GM18498 (cell line): ENCODE data around the gene LAMC3.

ENCODE experiments used
- ATAC-seq: cut with Tn5 transposase; IDR thresholded peaks from one replicate; pipeline ENCODE4 v1.9.1; 2021; ENCODE audit warnings: mild to moderate bottlenecking, moderate library complexity; ENCODE audit not compliant: unreplicated experiment

The LAMC3 gene

DNA sequence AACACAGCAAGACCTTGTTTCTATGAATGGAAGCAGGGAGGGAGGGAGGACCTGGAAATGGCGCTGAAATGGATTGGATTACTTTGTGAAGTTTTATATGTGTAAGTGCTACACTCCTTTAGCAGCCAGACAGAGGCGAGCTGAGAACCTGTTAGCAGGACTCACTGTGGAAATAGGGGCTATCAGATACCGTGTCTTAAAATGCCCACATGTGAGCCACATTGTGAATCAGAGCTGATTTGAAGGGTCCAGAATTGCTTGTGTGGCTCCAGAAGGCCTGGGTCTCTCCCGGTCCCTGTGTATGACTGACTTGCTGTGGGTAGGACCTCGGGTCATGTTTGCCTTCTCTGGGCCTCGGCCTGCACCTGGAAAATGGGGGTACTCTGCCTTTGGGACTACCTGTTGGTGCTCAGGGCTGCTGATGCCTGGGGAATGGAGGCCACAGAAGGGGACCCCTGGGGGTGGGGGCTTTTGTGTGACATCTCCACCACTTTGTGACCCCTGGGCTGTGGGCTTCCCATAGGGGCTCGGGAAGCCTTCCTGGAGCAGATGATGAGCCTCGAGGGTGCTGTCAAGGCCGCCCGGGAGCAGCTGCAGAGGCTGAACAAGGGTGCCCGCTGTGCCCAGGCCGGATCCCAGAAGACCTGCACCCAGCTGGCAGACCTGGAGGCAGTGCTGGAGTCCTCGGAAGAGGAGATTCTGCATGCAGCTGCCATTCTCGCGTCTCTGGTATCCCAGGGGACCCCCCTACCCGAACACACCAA lies 63.3 kb downstream of the LAMC3 start:
- no peak for ATAC-seq

DNA sequence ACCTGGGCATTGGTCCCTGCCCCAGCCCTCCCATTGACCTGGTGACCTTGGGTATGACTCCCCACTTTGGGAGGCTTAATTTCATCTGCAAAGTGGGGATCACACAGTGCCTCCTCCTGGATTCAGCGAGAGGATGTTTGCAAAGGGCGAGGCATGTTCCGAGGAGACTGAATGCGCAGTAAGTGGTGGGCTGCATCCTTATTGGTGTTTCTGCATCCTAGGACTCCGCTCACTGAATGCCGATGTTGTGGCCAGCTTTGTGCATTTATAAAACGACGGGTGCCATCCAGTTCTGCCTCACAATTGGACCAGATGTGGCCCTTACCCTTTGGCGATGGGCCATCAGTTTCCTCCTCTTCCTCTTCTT lies 63.9 kb downstream of the LAMC3 start:
- ATAC-seq, result no peak

GRCh38 chr9:131076347-131077195 lies 67.6 kb downstream of the LAMC3 start:
- no peak for ATAC-seq

- no peak for ATAC-seq
These were observed 69.7 kb downstream of the LAMC3 start for GRCh38 chr9:131078427-131079366.

DNA sequence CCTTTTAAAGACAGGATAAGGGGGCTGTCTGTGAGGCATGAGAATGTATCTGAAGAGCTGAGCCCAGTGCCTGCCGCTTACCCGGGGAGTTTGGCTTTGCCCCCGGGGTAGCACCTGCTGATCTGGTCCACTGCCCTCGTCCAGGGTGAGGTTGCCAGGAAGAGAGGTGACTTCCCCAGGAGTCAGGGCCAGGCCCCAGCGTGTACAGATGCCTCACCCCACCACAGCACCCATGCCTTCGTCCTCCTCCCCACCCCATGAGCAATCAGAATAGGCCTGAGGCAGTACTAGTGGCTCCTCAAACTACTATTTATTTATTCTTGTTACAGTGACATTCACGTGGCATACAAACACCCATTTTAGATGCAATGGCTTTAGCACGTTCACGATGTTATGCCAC lies 71.6 kb downstream of the LAMC3 start:
- no peak for ATAC-seq

DNA sequence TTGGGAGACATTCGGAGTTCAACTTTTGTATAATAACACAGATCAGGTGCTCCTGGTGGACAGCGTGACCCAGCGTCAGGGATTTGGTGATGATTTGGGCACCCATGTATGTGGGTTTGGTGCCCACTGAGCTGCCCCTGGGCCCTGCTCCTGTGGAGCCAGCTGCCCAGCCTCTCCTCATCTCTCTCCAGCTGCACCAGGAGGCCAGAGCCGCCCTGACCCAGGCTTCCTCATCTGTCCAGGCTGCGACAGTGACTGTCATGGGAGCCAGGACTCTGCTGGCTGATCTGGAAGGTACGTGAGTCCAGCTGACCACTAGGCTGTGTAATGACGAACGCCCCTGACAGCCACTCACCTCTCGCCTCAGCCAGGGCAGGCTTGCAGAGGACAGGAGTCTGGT lies 72.9 kb downstream of the LAMC3 start:
- ATAC-seq, result no peak

DNA sequence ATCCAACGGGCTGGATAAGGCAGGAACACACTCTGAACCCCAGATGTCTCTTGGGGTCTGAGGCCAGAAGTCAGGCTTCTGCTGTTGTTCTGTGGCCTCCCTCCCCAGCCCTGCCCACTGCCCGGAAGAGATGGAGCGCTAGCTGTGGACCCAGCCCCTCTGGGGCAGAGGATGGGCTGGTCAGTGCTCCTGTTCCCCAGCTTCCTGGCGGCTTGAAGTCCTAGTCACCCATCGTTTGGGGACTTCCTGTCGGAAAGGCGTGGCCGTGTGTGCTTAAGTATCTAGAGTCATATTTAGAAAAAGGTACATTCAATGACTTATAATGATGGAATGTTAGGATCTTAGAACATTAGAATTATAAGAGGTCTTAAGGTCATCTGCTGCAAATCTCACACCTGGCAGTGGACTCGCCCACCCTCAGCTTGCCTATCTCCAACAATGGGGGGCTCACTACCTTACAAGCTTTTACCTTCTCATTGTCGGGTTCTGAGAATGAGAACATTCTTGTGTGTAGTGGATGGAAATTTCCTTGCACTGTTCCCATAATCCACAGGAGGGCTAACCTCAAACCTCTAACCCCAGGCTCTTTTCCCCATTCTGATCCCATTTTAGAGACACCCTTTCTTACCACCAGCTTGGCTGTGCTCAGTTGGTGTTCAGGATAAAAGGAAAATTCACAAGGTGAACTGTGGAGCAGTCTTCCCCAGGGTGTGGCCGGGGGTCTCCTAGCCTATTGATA lies 74.0 kb downstream of the LAMC3 start:
- ATAC-seq, result no peak

- ATAC-seq, result no peak
These were observed 75.8 kb downstream of the LAMC3 start for GRCh38 chr9:131084661-131085369.

GRCh38 chr9:131085370-131086122 lies 76.6 kb downstream of the LAMC3 start:
- no peak for ATAC-seq

DNA sequence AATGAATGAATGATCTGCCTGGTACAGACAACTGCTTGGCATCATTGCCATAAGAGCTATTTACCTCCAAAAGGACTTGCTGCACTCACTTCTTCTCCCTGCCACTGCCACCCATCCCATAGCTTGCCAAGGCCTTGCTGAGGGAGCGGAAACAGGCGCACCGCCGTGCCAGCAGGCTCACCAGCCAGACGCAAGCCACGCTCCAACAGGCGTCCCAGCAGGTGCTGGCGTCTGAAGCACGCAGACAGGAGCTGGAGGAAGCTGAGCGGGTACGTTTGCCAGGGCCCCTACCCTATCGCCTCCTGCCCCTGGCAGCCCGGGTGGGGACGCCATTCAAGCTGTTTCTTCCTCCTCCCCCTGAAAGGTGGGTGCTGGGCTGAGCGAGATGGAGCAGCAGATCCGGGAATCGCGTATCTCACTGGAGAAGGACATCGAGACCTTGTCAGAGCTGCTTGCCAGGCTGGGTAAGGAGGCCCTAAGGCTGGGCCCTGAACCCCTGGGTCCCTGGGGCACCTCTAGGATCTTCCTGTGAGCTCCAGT lies 78.5 kb downstream of the LAMC3 start:
- ATAC-seq, result no peak

DNA sequence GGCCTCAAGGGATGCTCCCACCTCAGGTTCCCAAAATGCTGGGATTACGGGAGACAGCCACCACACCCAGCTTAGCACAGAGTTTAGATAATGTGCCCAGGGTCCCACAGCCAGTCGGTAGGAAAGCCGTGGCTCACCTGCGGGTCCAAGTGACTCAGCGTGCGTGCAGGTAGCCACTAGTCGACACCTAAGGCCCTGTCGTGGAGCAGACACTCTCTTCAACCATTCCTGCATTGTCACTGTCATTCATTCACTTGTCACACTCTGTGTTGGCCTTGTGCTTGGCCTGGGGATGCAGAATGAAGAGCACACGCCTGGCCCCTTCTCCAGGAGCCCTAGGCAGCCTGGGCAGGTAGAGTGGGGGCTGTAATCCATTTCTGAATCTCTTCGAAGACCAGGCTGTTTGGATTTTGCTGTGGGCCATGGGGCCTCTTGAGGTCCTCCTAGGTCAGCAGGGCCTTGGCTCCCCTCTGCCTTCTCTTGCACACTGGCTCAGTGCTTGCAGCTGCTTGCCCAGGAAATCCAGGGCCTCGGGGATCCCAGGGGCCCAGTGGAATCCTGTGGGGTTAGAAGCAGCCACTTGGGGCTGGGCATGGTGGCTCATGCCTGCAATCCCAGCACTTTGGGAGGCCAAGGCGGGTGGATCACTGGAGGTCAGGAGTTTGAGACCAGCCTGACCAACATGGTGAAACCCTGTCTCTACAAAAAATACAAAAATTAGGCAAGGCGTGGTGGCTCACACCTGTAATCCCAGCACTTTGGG lies 81.2 kb downstream of the LAMC3 start:
- no peak for ATAC-seq

- ATAC-seq, result no peak
These were observed 82.5 kb downstream of the LAMC3 start for GRCh38 chr9:131091352-131091992.

DNA sequence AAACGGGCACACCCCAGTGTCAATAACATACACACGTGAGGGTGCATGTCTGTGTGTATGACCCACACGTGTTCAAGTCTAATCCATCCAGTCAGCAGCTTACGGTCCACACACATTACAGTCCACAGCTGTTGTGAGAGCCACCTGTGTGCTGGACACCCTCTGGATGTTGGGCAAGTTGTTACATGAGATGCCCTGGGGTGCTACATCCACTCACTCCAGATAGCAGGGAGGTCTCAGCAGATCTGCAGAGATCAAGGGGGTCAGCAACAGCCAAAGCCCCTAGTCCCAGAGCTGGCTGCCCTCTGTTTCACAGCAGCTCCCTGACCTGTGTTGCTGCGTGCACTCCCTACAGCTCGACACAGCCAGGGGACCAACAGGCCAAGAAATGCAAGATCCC lies 83.1 kb downstream of the LAMC3 start:
- ATAC-seq, result no peak

GRCh38 chr9:131092548-131093440 lies 83.8 kb downstream of the LAMC3 start:
- ATAC-seq, result no peak

- no peak for ATAC-seq
These were observed 85.0 kb downstream of the LAMC3 start for GRCh38 chr9:131094015-131094414.

GRCh38 chr9:131094622-131095021 lies 85.6 kb downstream of the LAMC3 start:
- no peak for ATAC-seq
